ENCODE results near the gene SH3RF3.

SH3RF3 gene

DNA sequence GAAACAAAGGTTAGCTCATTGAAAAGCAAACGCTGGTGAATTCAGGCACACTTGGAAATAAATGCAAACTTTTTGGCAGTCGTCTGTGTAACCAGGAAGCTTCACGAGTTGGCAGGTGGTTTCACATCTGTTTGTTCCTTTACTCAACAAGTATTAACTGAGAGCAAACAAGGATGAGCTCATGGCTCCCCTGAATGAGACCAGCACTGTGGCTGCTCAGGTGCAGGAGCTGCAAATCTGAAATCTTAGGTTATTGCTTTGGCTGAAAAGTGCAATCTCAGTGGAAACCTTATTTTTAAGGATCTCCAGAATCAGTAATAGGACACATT, 46.3 kb downstream of the SH3RF3 start:
- in situ Hi-C loops (cut with HindIII; ENCODE audit: low sequenced_read_pairs), result no loop called here

DNA sequence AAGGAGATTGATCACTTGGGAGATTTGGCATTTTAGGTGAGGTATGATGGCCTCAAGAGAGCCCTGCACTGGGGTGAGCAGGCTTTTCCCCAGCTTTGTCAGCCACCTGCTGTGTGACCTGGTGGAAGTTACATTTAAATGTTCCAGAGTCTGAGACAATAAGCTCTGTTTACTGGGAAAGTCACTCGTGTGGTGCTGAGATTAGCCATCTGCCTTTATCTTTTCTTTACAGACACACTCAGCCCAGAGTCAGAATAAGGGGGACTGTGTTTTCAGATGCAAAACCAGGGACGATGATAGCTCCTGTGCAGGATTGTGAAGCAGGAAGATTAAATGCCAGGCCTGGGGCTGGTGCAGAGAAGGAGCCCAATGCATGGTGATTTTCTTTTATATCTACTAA, 47.9 kb downstream of the SH3RF3 start:
- in situ Hi-C loops (cut with HindIII; ENCODE audit: low sequenced_read_pairs), result no loop called here

DNA sequence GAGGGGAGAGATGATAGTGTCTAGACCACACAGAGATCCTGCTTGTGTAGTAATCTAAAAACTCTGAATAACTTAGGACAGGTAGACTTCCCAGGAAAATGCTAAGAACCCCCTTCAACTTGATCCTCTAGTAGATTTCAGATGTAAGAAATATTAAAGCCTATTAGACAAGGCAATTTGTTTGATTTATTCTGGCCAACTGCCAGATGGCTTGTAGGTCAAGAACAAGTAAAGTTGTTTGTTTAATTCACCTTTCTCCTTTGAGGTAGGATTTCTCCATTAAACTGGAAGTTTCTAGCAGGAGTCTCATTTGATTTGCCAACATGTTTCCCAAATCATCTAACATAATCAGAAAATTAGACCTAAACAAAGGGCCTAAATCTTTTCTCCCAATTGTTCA, 48.6 kb downstream of the SH3RF3 start:
- in situ Hi-C loops (cut with HindIII; ENCODE audit: low sequenced_read_pairs), result no loop called here

DNA sequence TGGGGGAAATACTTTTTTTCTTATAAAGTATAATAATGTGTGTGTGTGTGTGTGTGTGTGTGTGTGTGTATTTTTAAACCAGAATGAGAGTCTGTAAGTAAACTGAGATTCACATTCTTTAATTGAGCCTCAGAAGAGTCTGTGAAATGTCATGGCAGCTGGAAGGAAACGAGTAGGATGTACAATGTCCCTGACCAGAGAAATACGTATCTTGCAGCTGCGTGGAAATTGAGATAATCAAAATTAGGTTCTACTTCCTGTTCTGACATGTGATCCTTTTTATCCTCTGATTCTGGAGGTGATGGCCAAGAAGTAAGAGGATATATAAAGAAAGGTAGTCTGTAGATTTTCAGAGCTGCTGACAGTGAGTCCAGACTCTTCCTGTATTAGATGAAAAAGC, 50.0 kb downstream of the SH3RF3 start:
- in situ Hi-C loops (cut with HindIII; ENCODE audit: low sequenced_read_pairs), result no loop called here

DNA sequence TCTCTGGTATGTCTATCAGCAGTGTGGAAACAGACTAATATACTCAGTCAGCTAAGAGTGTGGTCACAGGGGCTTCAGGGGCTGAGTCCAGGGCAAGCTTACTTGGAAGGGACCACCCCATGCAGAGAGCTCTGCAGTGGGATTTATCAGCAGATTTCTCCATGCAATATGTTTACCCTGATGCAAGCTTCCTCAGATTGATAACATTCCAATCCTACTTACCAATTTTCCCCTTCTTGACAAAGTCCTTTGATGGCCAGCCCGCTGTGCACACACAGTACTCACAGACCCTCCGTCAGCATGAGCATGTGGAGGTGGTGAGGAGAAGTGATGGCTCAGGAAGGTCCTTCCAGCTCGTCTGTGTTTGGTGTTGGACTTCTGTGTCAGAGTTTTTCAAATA, 51.8 kb downstream of the SH3RF3 start:
- in situ Hi-C loops (cut with HindIII; ENCODE audit: low sequenced_read_pairs), result no loop called here

DNA sequence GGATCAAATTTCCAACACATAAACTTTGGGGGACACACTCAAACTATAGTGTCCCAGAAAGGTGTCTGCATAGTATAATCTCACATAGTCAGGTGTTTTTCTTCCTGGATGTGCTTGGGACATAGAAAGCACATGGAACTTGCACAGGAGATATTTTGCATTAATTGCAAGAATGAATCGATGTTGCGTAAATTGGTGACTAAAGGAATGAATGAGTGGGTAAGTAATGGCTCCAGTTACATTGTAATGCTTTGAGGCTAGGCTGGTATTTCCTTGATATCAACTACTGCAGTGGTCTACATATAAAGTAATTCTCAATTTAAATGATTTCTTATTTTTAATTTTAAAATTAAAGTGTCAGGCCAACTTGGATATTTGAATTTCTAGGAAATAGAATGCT, 53.4 kb downstream of the SH3RF3 start:
- in situ Hi-C loops (cut with HindIII; ENCODE audit: low sequenced_read_pairs), result no loop called here

DNA sequence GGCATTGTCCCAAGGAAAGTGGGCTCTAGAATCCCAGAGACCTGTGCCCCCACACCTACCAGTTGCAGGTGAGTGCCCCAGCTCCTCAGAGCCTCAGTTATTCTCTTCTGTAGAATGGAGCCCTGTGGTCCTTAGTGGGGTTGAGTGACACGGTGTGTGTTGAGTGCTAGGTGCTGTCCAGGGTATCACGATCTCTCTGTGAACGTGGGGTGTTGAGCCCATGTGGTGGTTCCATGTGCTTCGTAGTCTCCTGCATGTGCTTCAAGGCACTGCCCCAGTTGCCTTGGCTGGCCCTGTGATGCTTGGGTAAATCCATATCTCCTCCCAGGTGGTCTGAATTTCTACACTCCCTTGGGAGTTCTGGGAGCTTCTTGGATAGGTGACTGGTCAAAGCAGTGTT, 54.9 kb downstream of the SH3RF3 start:
- in situ Hi-C loops (cut with HindIII; ENCODE audit: low sequenced_read_pairs), result no loop called here

DNA sequence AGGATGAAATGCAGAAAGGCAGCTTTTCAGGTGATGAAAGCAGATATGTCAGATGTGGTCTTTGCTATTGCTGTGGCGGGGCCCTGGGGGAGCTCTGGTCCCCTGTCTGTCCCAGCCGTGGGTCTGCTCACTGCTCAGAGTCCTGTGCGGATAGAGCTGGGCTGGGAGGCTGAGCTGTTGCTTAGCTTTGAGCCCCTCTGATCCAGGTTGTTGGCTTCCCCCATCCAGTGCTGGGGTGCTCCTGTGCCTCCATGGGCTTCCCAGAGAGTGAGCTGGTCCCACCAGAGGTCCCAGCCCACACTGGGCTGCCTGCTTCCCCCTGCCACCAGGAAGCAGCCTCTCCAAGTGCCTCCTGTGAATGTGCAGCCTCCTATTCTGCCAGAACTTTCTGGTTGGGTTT, 55.4 kb downstream of the SH3RF3 start:
- in situ Hi-C loops (cut with HindIII; ENCODE audit: low sequenced_read_pairs), result no loop called here

DNA sequence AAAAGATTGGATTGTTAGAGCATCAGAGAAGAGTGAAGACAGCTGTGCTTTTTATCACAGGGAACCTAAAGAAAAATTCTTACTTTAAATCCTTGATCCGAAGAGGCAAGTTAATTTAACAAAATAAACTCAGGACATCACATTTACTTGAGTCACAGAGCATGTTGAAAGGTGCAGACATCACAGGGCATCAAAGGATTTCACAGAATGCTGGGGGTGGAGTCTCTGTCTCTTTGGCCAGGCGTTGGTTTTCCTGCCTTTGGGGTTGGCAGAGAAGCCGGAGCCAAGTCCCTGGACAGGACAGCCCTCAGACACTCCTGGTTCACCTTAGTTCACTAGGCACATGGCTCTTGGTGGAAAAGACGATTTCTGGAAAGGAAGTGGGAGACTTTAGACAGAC, 56.3 kb downstream of the SH3RF3 start:
- in situ Hi-C loops (cut with HindIII; ENCODE audit: low sequenced_read_pairs), result no loop called here

DNA sequence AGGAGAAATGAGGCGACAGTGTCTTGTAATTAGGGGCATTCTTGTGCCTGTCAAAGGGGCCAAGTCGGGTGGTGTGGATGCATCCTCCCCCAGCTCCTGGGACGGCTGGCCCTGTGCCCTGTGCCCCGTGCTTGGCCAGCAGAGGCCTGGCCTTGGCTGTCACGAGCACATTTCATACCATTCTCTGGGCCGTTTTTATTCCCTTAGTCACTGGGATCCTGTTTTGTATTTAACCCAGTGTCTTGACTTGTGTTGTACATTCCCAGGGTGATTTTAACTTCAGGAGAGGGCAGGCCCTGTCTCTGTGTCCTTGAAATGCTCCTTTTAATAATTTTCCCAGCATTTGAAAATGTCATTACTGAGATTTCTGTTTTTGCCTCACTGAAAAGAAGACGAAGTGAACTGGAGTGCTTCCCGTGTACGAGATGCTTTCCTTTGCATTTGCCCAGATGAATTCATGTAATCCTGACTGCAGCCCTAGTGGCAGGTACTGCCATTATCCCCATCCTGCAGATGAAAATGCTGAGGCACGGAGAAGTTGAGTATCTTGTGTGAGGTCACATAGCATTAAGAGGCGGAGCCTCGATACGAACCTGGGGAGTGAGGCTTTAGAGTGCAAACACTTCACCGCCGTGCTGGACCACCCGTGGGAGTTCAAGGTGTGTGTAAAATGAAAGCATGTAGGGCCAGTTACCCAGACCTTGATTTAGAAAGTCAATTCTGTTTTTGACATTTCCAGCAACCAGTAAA, 57.0 kb downstream of the SH3RF3 start:
- in situ Hi-C loops (cut with HindIII; ENCODE audit: low sequenced_read_pairs), result no loop called here

DNA sequence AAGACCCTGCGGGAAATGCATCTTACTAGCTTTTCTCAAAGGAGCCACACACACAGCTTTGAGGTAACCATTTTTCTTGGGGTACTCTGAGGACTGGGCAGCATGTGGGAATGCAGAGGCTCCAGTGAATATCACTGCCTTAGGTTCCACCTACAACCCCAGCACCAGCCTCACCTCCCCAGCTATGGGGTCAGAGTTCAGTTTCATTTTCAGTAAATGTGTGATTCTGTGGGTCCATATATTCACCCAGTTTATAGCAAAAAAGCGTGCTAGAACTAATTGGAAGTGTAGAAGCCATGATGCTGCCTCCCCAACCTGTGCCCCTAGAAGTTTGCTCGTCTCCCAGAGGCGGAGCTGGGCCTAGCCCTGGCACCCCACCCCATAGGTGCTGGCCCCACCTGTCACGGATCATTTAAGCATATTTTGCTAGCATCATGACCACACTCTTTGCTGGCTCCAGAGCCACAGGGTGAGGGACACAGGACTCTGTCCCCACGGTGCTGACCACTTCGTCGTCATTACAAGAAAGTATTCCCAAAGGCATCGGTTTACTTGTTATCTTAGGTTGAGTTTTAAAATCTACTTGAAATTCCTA, 57.7 kb downstream of the SH3RF3 start:
- in situ Hi-C loops (cut with HindIII; ENCODE audit: low sequenced_read_pairs), result no loop called here

DNA sequence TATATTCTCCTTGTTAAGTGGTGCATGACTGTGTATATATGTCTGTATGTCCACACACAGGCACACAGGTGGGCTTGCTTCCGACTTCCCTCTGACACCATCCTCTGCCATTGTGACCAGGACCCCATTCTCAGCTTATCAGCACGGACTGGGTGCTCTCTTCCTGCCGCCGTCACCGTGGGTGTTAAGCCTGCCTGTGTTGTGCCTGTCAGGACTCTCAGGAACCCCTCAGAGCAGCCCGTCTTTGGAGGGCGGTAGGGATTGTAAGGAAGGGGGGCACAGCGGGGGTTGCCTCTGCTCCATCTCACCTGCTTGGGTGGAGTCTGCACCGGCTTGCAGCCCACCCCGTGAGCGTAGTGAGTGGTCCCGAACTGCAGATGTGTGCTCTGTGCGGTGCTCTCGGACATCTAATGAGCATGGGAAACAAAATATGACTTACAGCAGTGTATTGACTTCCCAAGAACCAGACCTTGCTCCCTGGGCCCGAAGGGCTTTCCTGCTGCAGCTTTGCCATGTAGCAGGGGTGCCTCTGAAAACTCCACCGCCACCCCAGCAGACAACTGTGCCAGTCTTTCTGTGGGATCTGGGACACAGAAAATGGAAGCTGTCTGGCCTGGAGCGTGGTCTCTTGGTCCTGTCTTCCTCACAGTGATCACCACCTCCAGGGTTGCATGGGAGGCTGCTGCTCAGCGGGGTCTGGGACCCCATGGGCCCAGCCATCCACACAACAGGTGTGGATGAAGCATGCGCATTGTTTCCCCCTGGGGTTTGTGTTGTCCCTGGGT, 58.9 kb downstream of the SH3RF3 start:
- in situ Hi-C loops (cut with HindIII; ENCODE audit: low sequenced_read_pairs), result no loop called here

DNA sequence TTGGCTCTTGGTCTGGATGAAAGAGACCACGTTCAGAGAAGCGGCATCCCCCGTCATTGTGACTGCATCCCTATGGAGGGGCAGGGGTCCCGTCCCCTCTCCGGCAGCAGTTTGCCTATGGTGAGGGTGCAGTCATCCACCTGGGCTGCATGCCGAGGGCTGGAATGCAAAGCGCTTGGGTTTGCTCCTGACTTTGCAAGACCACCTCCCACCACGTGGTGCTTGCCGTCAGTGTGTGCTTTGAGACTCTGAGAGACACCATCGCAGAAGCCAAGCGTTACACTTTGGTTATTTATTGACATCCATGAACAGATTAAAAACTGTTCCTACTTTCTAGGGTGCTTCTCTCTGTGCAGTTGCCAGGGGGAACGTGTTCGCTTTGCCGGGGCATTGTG, 59.5 kb downstream of the SH3RF3 start:
- in situ Hi-C loops (cut with HindIII; ENCODE audit: low sequenced_read_pairs), result no loop called here

DNA sequence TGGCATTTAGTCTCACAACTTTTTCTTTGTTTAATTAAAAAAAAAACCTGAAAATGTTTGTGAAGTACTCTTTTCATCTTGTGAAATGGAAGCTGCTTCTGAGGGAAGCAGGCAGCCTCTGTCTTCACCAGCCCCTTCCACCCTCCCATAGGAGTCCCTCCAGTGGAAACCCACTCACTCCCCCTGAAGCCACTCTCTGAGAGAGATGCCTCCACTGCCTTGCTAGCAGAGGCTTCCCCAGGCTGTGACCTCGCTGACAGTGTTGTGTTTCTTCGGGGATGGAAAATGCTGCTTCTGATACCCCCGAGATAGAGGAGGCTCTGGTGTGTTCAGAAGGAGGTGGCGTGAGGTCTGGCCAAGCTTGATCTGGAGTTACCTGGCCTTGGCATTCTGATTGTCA, 59.9 kb downstream of the SH3RF3 start:
- in situ Hi-C loops (cut with HindIII; ENCODE audit: low sequenced_read_pairs), result no loop called here

DNA sequence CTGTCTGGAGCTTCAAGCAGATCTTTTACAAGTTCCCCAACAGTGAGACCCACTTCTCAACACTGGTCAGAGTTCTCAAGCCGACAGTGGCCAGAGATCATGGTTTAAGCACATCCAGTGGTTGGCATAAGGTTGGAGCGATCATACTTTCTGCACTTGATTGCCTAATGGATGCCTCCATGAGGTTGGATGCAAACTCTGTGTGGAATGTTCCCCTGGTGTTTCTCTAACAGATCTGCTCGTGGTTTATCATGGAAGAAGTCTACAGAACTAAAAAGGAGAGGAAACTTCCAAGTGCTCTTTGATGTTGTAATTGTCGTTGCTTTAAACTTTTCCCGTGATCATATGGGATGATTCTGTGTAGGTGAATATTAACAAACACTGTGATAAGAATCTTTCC, 60.7 kb downstream of the SH3RF3 start:
- in situ Hi-C loops (cut with HindIII; ENCODE audit: low sequenced_read_pairs), result no loop called here

DNA sequence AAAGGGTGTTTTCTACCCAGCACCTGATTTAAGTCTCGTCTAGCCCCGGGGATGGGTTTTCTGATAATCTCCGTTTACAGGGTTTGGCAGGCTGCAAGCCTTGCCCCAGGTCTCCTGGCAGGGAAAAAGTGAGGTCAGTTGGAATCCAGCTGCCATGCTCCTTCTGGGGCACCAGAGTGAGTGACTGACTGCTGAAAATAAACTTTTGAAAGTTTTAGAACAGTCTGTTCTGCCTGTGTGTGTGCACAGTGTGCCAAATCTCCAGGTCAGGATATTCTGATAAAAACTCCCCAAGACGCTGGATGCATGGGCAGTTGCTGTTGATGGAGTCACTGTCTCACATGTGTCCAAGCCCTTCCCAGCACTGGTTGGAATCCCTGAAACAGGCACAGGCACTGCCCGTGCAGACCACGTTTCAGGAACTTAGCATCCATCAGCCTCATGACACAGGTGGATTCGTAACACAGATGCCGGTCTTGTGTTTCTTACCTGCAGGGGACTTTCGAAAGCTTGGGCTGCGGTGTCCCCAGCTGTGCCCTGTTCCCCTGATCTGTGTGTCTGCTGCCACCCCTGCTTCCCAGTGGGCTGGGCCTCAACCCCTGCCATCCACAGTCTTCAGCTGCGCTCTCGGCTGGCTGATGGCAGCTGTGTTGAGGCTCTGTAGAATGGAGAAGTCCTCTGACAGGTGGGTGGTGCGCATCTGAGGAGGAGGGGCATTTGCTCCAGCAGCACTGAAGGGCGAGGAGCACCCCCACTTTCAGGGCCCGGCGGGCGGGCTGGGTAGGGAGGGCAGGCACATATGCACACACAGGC, 65.0 kb downstream of the SH3RF3 start:
- in situ Hi-C loops (cut with HindIII; ENCODE audit: low sequenced_read_pairs), result no loop called here

DNA sequence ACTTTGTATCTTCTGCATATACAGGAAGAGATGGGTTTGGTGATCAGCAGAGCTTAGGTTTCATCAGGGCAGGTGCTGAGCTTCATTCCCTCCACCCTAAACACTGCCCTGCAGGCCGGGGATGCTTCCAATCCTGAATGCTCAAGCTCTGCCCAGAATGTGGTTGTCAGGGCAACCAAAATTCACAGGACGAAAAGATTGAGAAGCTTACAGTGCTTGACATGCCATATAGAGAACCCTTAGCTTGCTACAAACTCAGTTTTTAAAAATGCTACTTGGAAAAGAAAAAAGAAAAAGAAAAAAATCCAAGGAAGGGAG, 65.6 kb downstream of the SH3RF3 start:
- in situ Hi-C loops (cut with HindIII; ENCODE audit: low sequenced_read_pairs), result no loop called here

DNA sequence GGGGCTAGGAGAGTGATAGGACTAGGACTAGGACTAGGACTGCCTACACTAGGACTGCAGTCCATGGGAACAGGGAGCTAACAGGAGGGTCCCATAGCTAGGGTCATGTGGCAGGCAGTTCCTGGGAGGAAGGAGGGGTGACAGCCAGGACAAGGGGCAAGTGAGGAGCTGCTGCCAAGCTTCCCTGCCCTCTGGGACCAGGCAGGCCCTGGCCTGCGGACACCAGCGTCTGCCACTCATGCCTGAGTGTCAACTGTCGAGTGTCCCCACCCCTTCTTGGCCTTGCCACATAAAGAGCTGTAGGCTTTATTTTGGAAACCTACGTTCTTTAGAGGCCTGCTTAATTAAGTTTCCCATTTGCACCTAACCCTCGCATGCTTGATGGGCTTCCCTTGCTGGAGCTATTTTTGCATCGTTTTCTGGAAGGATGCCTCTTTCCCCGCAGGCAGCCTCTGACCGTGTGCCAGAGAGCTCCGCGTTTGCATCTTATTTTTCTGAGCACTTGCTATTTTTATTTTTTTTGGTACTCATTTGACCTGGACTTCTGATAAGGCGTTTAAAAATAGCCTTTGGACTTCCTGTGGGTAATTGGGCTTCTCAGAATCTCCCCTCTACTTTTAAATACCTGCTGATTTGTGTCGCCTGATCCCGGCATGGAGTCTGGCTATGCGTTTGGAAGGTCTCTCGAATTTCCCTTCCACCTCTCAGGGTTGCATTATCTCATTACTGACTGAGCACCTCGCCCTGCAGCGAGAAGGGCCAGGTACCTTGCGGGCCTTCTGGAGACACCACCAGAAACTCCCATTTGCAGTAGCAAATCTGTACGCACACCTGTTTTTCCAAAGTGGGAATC, 66.4 kb downstream of the SH3RF3 start:
- in situ Hi-C loops (cut with HindIII; ENCODE audit: low sequenced_read_pairs), result loop anchor here (5.0 kb wide), 2 partner anchors 63 to 82 kb away; no protein-coding TSS in a partner anchor

DNA sequence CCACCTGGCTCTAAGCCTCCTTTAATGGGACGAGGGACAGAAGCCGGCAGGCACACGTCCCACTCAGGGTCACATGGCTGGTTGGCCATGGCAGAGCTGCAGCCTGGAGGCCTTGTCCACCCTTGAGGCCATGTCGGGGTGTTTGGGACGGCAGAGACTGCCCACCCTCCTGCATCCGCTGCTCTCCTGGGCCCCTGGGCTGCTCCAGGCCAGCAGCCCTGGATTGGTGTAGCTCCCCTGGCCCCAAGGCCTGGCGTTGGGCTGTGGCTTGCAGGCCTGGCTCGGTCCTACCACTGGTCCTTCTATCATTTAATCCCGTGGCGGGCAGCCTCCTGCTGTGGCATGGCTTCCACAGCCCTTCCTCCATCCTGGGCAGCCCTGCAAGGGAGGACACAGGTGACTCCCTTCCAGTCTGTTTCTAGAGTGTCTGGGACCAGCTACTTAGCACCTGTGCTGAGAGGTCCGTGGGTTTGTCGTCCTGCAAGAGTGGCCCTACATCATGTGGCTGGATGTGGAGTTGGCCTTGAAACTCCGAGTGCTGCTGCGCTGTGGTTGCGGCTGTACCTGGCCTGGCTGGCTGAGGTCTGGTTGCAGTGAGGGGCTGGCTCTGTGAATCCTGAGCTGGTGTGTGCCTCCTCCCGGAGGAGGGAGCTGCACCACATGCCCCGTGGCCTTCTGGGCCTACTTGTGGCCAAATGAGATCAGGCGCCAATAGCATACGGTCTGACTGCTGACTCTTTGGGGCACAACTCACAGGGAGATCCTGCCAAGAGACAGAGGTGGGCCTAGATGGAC, 67.3 kb downstream of the SH3RF3 start:
- in situ Hi-C loops (cut with HindIII; ENCODE audit: low sequenced_read_pairs), result loop anchor here (5.0 kb wide), 2 partner anchors 64 to 81 kb away; no protein-coding TSS in a partner anchor
